Ovary (tissue), 9 donors: ENCODE measurements around the gene MORN4. TPM values are rescaled to one million over a fixed set of nuclear protein-coding genes. Genes with fewer than 3 reads are reported as not detected.
A peak's percentile ranks its signal among the peaks of the same experiment; 100 is the strongest.

Experiments used
- DNase-seq, 5 donors: peaks; one replicate each; pipeline ENCODE4 v3.0.0-alpha.2; 2019 to 2020
- H3K27ac ChIP-seq, 2 donors: fragments of 200-600 bp; one replicate each; pipeline versions ENCODE4 v1.5.1 to v1.8.0; 2019 to 2022
- H3K27me3 ChIP-seq: fragments of 200-600 bp; one replicate; pipeline ENCODE4 v1.8.0; 2022
- H3K36me3 ChIP-seq: fragments of 200-600 bp; sonication (generic); one replicate; pipeline ENCODE4 v1.5.1; 2019
- H3K4me1 ChIP-seq: one replicate; pipeline ENCODE4 v1.8.1; 2013; ENCODE audit warnings: mild to moderate bottlenecking, moderate library complexity; ENCODE audit not compliant: insufficient read depth
- H3K4me3 ChIP-seq: fragments of 200-600 bp; sonication (generic); one replicate; pipeline ENCODE4 v1.5.1; 2017
- H3K9me3 ChIP-seq, 2 donors: fragments of 200-600 bp in 1 of 2; sonication (generic) in 1 of 2; one replicate each; pipeline versions ENCODE4 v1.5.1 to v1.8.1; 2013 to 2019; ENCODE audit warnings: mild to moderate bottlenecking in 1 of 2, moderate library complexity in 1 of 2
- CTCF ChIP-seq, 3 donors: fragments of 450-650 bp in 2 of 3; fragments of 200-600 bp in 1 of 3; IDR thresholded peaks; one replicate each; pipeline versions ENCODE4 v1.5.1 to v1.8.0; 2016 to 2022; ENCODE audit warnings: antibody characterized with exemption in 3 of 3, mild to moderate bottlenecking in 1 of 3
- EP300 ChIP-seq: sonication (generic); formaldehyde crosslinking; IDR thresholded peaks from one replicate; pipeline ENCODE4 v1.6.1; 2017; ENCODE audit warnings: antibody characterized with exemption
- POLR2A ChIP-seq: fragments of 450-650 bp; IDR thresholded peaks from one replicate; pipeline ENCODE4 v1.6.1; 2017; ENCODE audit warnings: antibody characterized with exemption, mild to moderate bottlenecking, moderate library complexity
- WGBS, 3 donors: extraction: QIAGEN DNeasy Blood & Tissue Kit in 1 of 3; methylation state at CpG; one replicate each; pipeline versions ENCODE4 v1.1.5 to v1.1.7; 2013 to 2017; 5-methylcytosine and 5-hydroxymethylcytosine counted together
- intact Hi-C, 4 donors: fragments of 100-400 bp; cut with DNase I; formaldehyde crosslinking; loops; one replicate each; pipeline versions ENCODE4 v1.11.0 to v1.15.1; 2022 to 2023
- polyA plus RNA-seq, 2 donors: library from polyadenylated mRNA; stranded (reverse); fragments of 200-250 nt in 1 of 2; fragments of 350-450 nt in 1 of 2; fragmentation: Illumina TruSeq in 1 of 2; extraction: RNeasy Lipid Tissue Mini Kit (QIAGEN cat#74804) in 1 of 2; gene quantifications; one replicate each; pipeline ENCODE4 v1.2.3, GENCODE V29; 2013 to 2014
- total RNA-seq, 7 donors: library from RNA; depleted of rRNA in 2 of 7; stranded (reverse); fragments of >200 nt in 2 of 7; fragmentation: NEBNext Ultra II Directional in 3 of 7; extraction: Animal tissue kit (Norgen Biotek cat#: 25700) in 3 of 7; gene quantifications; one replicate each; pipeline versions ENCODE4 v1.1.0 to v1.2.4, GENCODE V29; 2016 to 2023
- donor health status: DM: no; HTN: no; CAD: no; lungs with moderate emphysema.
- donor health status: DM: no; HTN: no; CAD: no.
- donor health status: Bipolar disorder and iron deficiency.
- donor health status: DM: yes; HTN: yes; CAD: no.
- donor health status: DM: no; HTN: no; CAD: no.
- donor health status: DM: yes; HTN: yes; CAD: no.

MORN4 gene
- total and polyA plus RNA-seq, 9 donors, result 6.6 to 17.7 (median 11.5) TPM

DNA sequence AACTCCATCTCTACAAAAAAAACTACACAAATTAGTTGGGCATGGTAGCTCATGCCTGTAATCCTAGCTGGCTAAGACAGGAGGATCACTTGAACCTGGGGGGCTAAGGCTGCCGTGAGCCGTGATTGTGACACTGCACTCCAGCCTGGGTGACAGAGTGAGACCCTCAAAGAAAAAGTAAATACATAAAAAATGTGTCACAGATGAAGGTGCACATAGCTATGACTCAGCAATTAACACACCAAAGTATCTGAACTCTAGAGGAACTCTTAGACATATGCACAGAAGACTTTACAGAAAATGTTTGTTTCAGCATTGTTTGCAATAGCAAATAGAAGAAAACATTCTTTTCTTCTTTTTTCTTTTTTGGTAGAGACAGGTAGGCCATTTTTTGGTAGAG is 35.5 kb downstream of the MORN4 start:
- no peak for DNase-seq
- Histone ChIP-seq H3K4me3 (no peak overlapping the region), H3K27ac (no peak overlapping the region), H3K9me3 (no peaks in the 10 kb centered on the region), H3K27me3 (no peaks in the 10 kb centered on the region), H3K4me1 (peaks cover 2% of the 10 kb centered on the region), H3K36me3 (no peaks in the 10 kb centered on the region)
- TF ChIP-seq POLR2A (no peak), CTCF (IDR thresholded peaks at IDR 0.05) (no peak), EP300 (no peak)
- intact Hi-C loops, result no loop called here
- WGBS, 3 donors, result 95 to 98% (median 98%) methylated on average over 2 of the region's 2 CpGs

- intact Hi-C loops, result no loop called here
- H3K36me3 ChIP-seq, result no peaks in the 10 kb centered on the region
- H3K9me3 ChIP-seq, result no peaks in the 10 kb centered on the region
- H3K4me1 ChIP-seq, result peaks cover 2% of the 10 kb centered on the region
- peak; percentile 72 for TF ChIP-seq EP300
- no peak for TF ChIP-seq CTCF (IDR thresholded peaks at IDR 0.05)
- H3K27me3 ChIP-seq, result no peaks in the 10 kb centered on the region
- H3K27ac ChIP-seq, result no peak overlapping the region
- 25 to 34% (median 33%) methylated on average over 10 of the region's 10 CpGs for WGBS, 3 donors
- DNase-seq, result peak in 2 of 5 donors; percentile 32 to 58
- H3K4me3 ChIP-seq, result no peak overlapping the region
Observed at GRCh38 chr10:97596101-97597082, 36.9 kb downstream of the MORN4 start.

DNA sequence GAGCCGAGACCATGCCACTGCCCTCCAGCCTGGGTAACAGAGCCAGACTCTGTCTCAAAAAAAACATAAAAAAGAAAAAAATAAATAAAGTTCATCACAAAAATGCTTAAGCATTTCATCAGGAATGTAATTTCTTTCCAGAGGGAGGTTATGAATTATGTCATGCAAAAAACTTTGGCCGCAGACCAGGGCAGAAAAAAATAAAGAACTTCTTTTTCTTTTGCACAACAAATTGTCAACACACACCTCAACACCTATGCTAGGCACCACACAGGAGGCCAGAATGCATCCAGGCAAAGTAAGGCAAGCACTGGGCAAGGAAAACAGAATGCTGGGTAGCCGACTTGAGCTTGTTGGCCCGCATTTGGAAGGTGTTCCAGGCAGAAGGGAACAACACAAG is 39.9 kb downstream of the MORN4 start:
- Histone ChIP-seq H3K27me3 (no peaks in the 10 kb centered on the region), H3K27ac (no peak overlapping the region), H3K4me3 (no peak overlapping the region), H3K4me1 (peaks cover 2% of the 10 kb centered on the region), H3K36me3 (no peaks in the 10 kb centered on the region), H3K9me3 (no peaks in the 10 kb centered on the region)
- intact Hi-C loops, result no loop called here
- 27 to 34% (median 28%) methylated on average over 4 of the region's 4 CpGs for WGBS, 3 donors
- TF ChIP-seq EP300 (no peak), POLR2A (no peak), CTCF (IDR thresholded peaks at IDR 0.05) (no peak)
- no peak for DNase-seq

- Histone ChIP-seq H3K27ac (no peak overlapping the region), H3K4me3 (no peak overlapping the region), H3K9me3 (no peaks in the 10 kb centered on the region), H3K27me3 (no peaks in the 10 kb centered on the region), H3K4me1 (no peaks in the 10 kb centered on the region), H3K36me3 (no peaks in the 10 kb centered on the region)
- intact Hi-C loops, result loop anchor here in 1 of 4 donors (2.0 kb wide), 1 partner anchor 20 kb away; no protein-coding TSS in a partner anchor
- no peak for DNase-seq
- TF ChIP-seq EP300 (no peak), POLR2A (no peak), CTCF (IDR thresholded peaks at IDR 0.05) (no peak)
- 66 to 71% (median 70%) methylated on average over 5 of the region's 5 CpGs for WGBS, 3 donors
Observed at GRCh38 chr10:97590748-97591495, 42.4 kb downstream of the MORN4 start.
